Psoas muscle (tissue), 8 donors: ENCODE data around the gene ISCU. TPM values are rescaled to one million over a fixed set of nuclear protein-coding genes. Genes with fewer than 3 reads are reported as not detected.

ENCODE experiments used
- ATAC-seq, 4 donors: fragments of 200-7000 bp; cut with Tn5 transposase; one replicate each; pipeline ENCODE4 v1.9.1; 2020; ENCODE audit warnings: moderate library complexity in 3 of 4, mild to moderate bottlenecking in 2 of 4
- DNase-seq, 2 donors: peaks; one replicate each; pipeline ENCODE4 v3.0.0-alpha.2; 2020
- H3K27ac ChIP-seq: fragments of 200-600 bp; one replicate; pipeline ENCODE4 v1.8.0; 2022
- H3K27me3 ChIP-seq, 3 donors: fragments of 200-600 bp in 1 of 3; one replicate each; pipeline versions ENCODE4 v1.6.1 to v1.8.0; 2013 to 2022; ENCODE audit warnings: low read length in 2 of 3, mild to moderate bottlenecking in 2 of 3, moderate library complexity in 1 of 3; ENCODE audit not compliant: insufficient read depth in 3 of 3
- H3K36me3 ChIP-seq, 2 donors: fragments of 200-600 bp in 1 of 2; one replicate each; pipeline versions ENCODE4 v1.6.1 to v1.8.0; 2013 to 2022; ENCODE audit warnings: low read depth in 1 of 2, mild to moderate bottlenecking in 1 of 2, moderate library complexity in 1 of 2; ENCODE audit not compliant: insufficient read depth in 1 of 2
- H3K4me1 ChIP-seq: fragments of 200-600 bp; one replicate; pipeline ENCODE4 v1.8.0; 2022
- H3K4me3 ChIP-seq: fragments of 200-600 bp; one replicate; pipeline ENCODE4 v1.8.0; 2022; ENCODE audit warnings: mild to moderate bottlenecking
- H3K9me3 ChIP-seq: fragments of 200-600 bp; one replicate; pipeline ENCODE4 v1.8.0; 2022
- CTCF ChIP-seq: fragments of 200-600 bp; IDR thresholded peaks from one replicate; pipeline ENCODE4 v1.8.0; 2022; ENCODE audit warnings: antibody characterized with exemption
- WGBS, 3 donors: extraction: QIAGEN DNeasy Blood & Tissue Kit; methylation state at CpG; one replicate each; pipeline versions ENCODE4 v1.1.6 to v1.1.7; 2013; 5-methylcytosine and 5-hydroxymethylcytosine counted together
- intact Hi-C, 2 donors: fragments of 100-400 bp; cut with DNase I; formaldehyde crosslinking; loops; one replicate each; pipeline versions ENCODE4 v1.11.0 to v1.14.2; 2022
- polyA plus RNA-seq, 3 donors: library from polyadenylated mRNA; stranded (reverse); fragments of 200-250 nt; gene quantifications; one replicate each; pipeline ENCODE4 v1.2.3, GENCODE V29; 2013
- total RNA-seq, 4 donors: library from RNA; stranded (reverse); fragmentation: NEBNext Ultra II Directional in 2 of 4; extraction: Animal tissue kit (Norgen Biotek cat#: 25700) in 2 of 4; gene quantifications; one replicate each; pipeline versions ENCODE4 v1.2.1 to v1.2.4, GENCODE V29; 2021 to 2023
- donor health status: healthy with polysubstance abuse.
- donor health status: DM: no; HTN: no; CAD: no; lungs with moderate emphysema.
- donor health status: Bipolar disorder and iron deficiency.
- donor health status: healthy.
- donor health status: DM: yes; HTN: yes; CAD: no.
- donor health status: DM: no; HTN: no; CAD: no.
- donor health status: DM: no; HTN: no; CAD: no.
- donor health status: DM: yes; HTN: yes; CAD: no.

Gene ISCU
- total and polyA plus RNA-seq, 7 donors, result 148 to 352 (median 220) TPM

GRCh38 chr12:108581311-108582227, 19.2 kb downstream of the ISCU start:
- WGBS, 3 donors, result 90 to 95% (median 92%) methylated on average over 33 of the region's 33 CpGs
- no peak overlapping the region for H3K27ac ChIP-seq
- no peaks in the 10 kb centered on the region for H3K36me3 ChIP-seq
- H3K9me3 ChIP-seq, result no peaks in the 10 kb centered on the region
- no peaks in the 10 kb centered on the region for H3K27me3 ChIP-seq
- H3K4me3 ChIP-seq, result no peak overlapping the region
- intact Hi-C loops, result no loop called here
- no peaks in the 10 kb centered on the region for H3K4me1 ChIP-seq
- no peak for DNase-seq
- no peak for TF ChIP-seq CTCF
- ATAC-seq, result no peak

GRCh38 chr12:108582509-108582908, 20.1 kb downstream of the ISCU start:
- no peak for TF ChIP-seq CTCF
- Histone ChIP-seq H3K9me3 (no peaks in the 10 kb centered on the region), H3K27ac (no peak overlapping the region), H3K4me3 (no peak overlapping the region), H3K4me1 (no peaks in the 10 kb centered on the region), H3K27me3 (no peaks in the 10 kb centered on the region), H3K36me3 (no peaks in the 10 kb centered on the region)
- ATAC-seq (no peak), DNase-seq (no peak)
- WGBS, 3 donors, result 91 to 94% (median 93%) methylated on average over 9 of the region's 9 CpGs
- intact Hi-C loops, result no loop called here

GRCh38 chr12:108582978-108583770, 20.8 kb downstream of the ISCU start:
- H3K4me1 ChIP-seq, result no peaks in the 10 kb centered on the region
- whole genome bisulfite sequencing, 3 donors, result 65 to 82% (median 72%) methylated on average over 9 to 10 of the region's 10 CpGs
- intact Hi-C loops, result no loop called here
- no peak for DNase-seq
- H3K27ac ChIP-seq, result no peak overlapping the region
- H3K36me3 ChIP-seq, result no peaks in the 10 kb centered on the region
- H3K4me3 ChIP-seq, result no peak overlapping the region
- no peaks in the 10 kb centered on the region for H3K27me3 ChIP-seq
- ATAC-seq, result no peak
- no peaks in the 10 kb centered on the region for H3K9me3 ChIP-seq
- TF ChIP-seq CTCF, result no peak

- H3K27ac ChIP-seq, result no peak overlapping the region
- DNase-seq, result no peak
- no peak overlapping the region for H3K4me3 ChIP-seq
- H3K36me3 ChIP-seq, result no peaks in the 10 kb centered on the region
- H3K27me3 ChIP-seq, result no peaks in the 10 kb centered on the region
- no peaks in the 10 kb centered on the region for H3K4me1 ChIP-seq
- no peaks in the 10 kb centered on the region for H3K9me3 ChIP-seq
- no peak for TF ChIP-seq CTCF
- 13 to 22% (median 16%) methylated on average over 7 of the region's 7 CpGs for WGBS, 3 donors
- intact Hi-C loops, result no loop called here
- ATAC-seq, result peak in 2 of 4 donors; percentile 19 to 39
These were observed 21.6 kb downstream of the ISCU start for GRCh38 chr12:108583991-108584390.
